Endothelial cell of umbilical vein (primary cell): ENCODE results near the gene GRM6. TPM values are rescaled to one million over a fixed set of nuclear protein-coding genes. Genes with fewer than 3 reads are reported as not detected.

Experiments
- BruUV-seq: library from RNA; stranded (reverse); fragments of 400-500 nt; replicated peaks from 2 replicates; lab custom pipeline; 2021; lab: Mats Ljungman, UMichigan
- CTCF ChIA-PET: fragments of 300-600, 350-600 bp; sonication (Branson Sonifier 250); formaldehyde crosslinking; loops from one replicate; lab custom pipeline; 2021; ENCODE audit warnings: antibody characterized with exemption, inconsistent platforms; lab: Charles Lee
- POLR2A ChIA-PET: fragments of 300-600, 350-600 bp; sonication (Branson Sonifier 250); formaldehyde crosslinking; loops from one replicate; lab custom pipeline; 2021; ENCODE audit warnings: antibody characterized with exemption, inconsistent platforms; lab: Charles Lee
- DNase-seq: peaks from one replicate; pipeline ENCODE4 v3.0.0-alpha.2; 2011; ENCODE audit warnings: low read depth, low spot score
- FAIRE-seq: peaks from 2 replicates; lab custom pipeline; 2011; peaks lifted over from hg19 to GRCh38; lab: Jason Lieb, UNC
- H2AFZ ChIP-seq: 2 replicates; pipeline ENCODE4 v1.6.0; 2012; ENCODE audit warnings: low read depth, low read length, control low read depth, inconsistent platforms
- H3K27ac ChIP-seq: 2 replicates; pipeline ENCODE4 v1.5.1; 2011; ENCODE audit warnings: low read depth, mild to moderate bottlenecking, control low read depth, low read length, moderate library complexity; ENCODE audit not compliant: insufficient read depth
- H3K27me3 ChIP-seq, 2 experiments: 2 replicates each; pipeline versions ENCODE4 v1.6.0 to v1.6.1; 2011; ENCODE audit warnings: low read length in 2 of 2, mixed read lengths in 1 of 2; ENCODE audit not compliant: control insufficient read depth in 2 of 2, insufficient read depth in 2 of 2
- H3K36me3 ChIP-seq, 2 experiments: 2 replicates in 1 of 2; 3 replicates in 1 of 2; pipeline ENCODE4 v1.5.1; 2011; ENCODE audit warnings: low read length in 2 of 2, mild to moderate bottlenecking in 1 of 2, moderate library complexity in 1 of 2; ENCODE audit not compliant: control insufficient read depth in 2 of 2, insufficient read depth in 2 of 2; ENCODE audit errors: extremely low read depth in 1 of 2
- H3K4me1 ChIP-seq: 3 replicates; pipeline ENCODE4 v1.5.1; 2011; ENCODE audit warnings: mild to moderate bottlenecking, low read length; ENCODE audit not compliant: control insufficient read depth, insufficient read depth; ENCODE audit errors: extremely low read depth
- H3K4me2 ChIP-seq: 2 replicates; pipeline ENCODE4 v1.6.1; 2011; ENCODE audit warnings: low read length, control low read depth, mixed read lengths; ENCODE audit not compliant: insufficient read depth
- H3K4me3 ChIP-seq, 3 experiments: fragments of 200-600 bp in 1 of 3; sonication (generic), shearing (Covaris generic) in 1 of 3; replicated peaks in 1 of 3; 2 replicates each; pipeline ENCODE4 v1.5.1; 2011 to 2016; ENCODE audit warnings: control low read depth in 3 of 3, low read length in 3 of 3, mild to moderate bottlenecking in 2 of 3, inconsistent platforms in 1 of 3, low read depth in 1 of 3, moderate library complexity in 1 of 3; ENCODE audit not compliant: insufficient read depth in 1 of 3
- H3K79me2 ChIP-seq: 2 replicates; pipeline ENCODE4 v1.6.0; 2012; ENCODE audit warnings: low read length, inconsistent platforms; ENCODE audit not compliant: control insufficient read depth, insufficient read depth
- H3K9ac ChIP-seq: replicated peaks from 2 replicates; pipeline ENCODE3; 2011; ENCODE audit warnings: low read length, control low read depth; ENCODE audit not compliant: insufficient read depth; ENCODE audit errors: extremely low read depth
- H3K9me1 ChIP-seq: replicated peaks from 3 replicates; pipeline ENCODE4 v1.6.0; 2011; ENCODE audit warnings: mild to moderate bottlenecking, low read length; ENCODE audit not compliant: control insufficient read depth, insufficient read depth; ENCODE audit errors: extremely low read depth
- H3K9me3 ChIP-seq: replicated peaks from 2 replicates; pipeline ENCODE4 v1.5.1; 2012; ENCODE audit warnings: low read length, inconsistent platforms; ENCODE audit not compliant: control insufficient read depth, insufficient read depth
- H4K20me1 ChIP-seq: replicated peaks from 2 replicates; pipeline ENCODE3; 2011; ENCODE audit warnings: mild to moderate bottlenecking, low read length; ENCODE audit not compliant: control insufficient read depth, insufficient read depth; ENCODE audit errors: extremely low read depth
- EZH2 ChIP-seq: IDR thresholded peaks from 2 replicates; pipeline ENCODE4 v1.6.1; 2012; ENCODE audit warnings: borderline replicate concordance, low read depth, mild to moderate bottlenecking, moderate library complexity, low read length, inconsistent platforms; ENCODE audit not compliant: severe bottlenecking
- FOS ChIP-seq: IDR thresholded peaks from 2 replicates; pipeline ENCODE4 v1.6.1; 2011; ENCODE audit warnings: mild to moderate bottlenecking, low read length, moderate library complexity, borderline replicate concordance; ENCODE audit not compliant: insufficient read depth
- GATA2 ChIP-seq: IDR thresholded peaks from 2 replicates; pipeline ENCODE4 v1.7.0; 2011; ENCODE audit warnings: low read depth, mild to moderate bottlenecking, moderate library complexity, mixed read lengths, low read length; ENCODE audit not compliant: insufficient read length, insufficient read depth
- JUN ChIP-seq: IDR thresholded peaks from 2 replicates; pipeline ENCODE4 v1.6.1; 2011; ENCODE audit warnings: borderline replicate concordance, low read depth; ENCODE audit not compliant: insufficient read length, insufficient read depth
- MYC ChIP-seq: IDR thresholded peaks from one replicate; pipeline ENCODE4 v1.6.1; 2011; ENCODE audit warnings: mild to moderate bottlenecking, low read depth, low read length
- POLR2AphosphoS5 ChIP-seq: IDR thresholded peaks from 2 replicates; pipeline ENCODE4 v1.6.1; 2012; ENCODE audit warnings: low read depth, mild to moderate bottlenecking, control low read depth, low read length, moderate library complexity; ENCODE audit not compliant: insufficient read depth
- dilution Hi-C: fragments of 300-500 bp; cut with MboI; formaldehyde crosslinking; loops from one replicate; pipeline ENCODE4 v1.15.0; 2019; ENCODE audit warnings: low sequenced_read_pairs; ENCODE audit not compliant: extremely low pct_ligation_motif_present
- intact Hi-C: fragments of 100-400 bp; cut with micrococcal nuclease; formaldehyde crosslinking; loops from one replicate; pipeline ENCODE4 v1.10.0; 2022
- polyA plus RNA-seq, 4 experiments: library from polyadenylated mRNA; depleted of rRNA in 3 of 4; stranded (reverse) in 3 of 4; unstranded in 1 of 4; fragments of >200 nt; gene quantifications; 2 replicates each; pipeline versions ENCODE4 v1.2.1 to v1.2.3, GENCODE V29; 2011 to 2012; ENCODE audit warnings: missing spikeins in 1 of 4
- total RNA-seq: library from RNA; stranded (reverse); gene quantifications from 2 replicates; pipeline ENCODE4 v1.2.3, GENCODE V29; 2021
- TF ChIP-seq, protein P1 (sequence below): IDR thresholded peaks from 2 replicates; pipeline ENCODE4 v1.6.1; 2011; ENCODE audit not compliant: insufficient read depth, insufficient read length
- TF ChIP-seq, protein P2 (sequence below), 2 donors: IDR thresholded peaks; 1 replicate in 1 of 2; 2 replicates in 1 of 2; pipeline ENCODE4 v1.5.1; 2011; ENCODE audit warnings: low read length in 2 of 2, mild to moderate bottlenecking in 2 of 2, moderate library complexity in 2 of 2, control low read depth in 1 of 2, inconsistent platforms in 1 of 2, low read depth in 1 of 2; ENCODE audit not compliant: insufficient read depth in 1 of 2; ENCODE audit errors: extremely low read depth in 1 of 2

GRM6 gene
- total and polyA plus RNA-seq, 2 donors (not counting 3 experiments of a cell fraction or from before 2014, with no cell fraction given): not detected

DNA sequence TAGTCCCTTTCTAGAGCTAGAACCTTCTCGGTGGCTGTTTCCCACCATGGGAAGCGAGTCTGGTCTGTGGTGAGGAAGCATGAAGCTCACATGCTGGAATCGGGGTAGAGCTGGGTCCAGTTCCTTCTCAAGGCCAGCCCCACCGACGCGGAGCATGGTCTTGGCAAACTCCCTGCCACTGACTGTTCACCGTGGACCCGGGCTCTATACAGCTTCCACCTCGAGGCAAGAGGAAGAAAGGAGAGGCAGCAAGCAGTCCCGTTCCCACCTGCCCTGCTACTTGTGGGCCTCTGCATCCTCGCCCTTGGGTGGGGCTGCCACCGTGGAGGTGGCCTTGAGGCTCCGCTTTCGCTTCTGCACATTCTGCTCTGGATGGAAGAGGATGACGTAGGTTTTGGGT, 13.7 kb downstream of the GRM6 start:
- FAIRE-seq: no peak
- Histone ChIP-seq H3K9me3 (peaks cover 4% of the 10 kb centered on the region), H3K27ac (no peak overlapping the region)

More for the DNA sequence above, 13.7 kb downstream of the GRM6 start:
- BruUV-seq: no TSS peak
- intact Hi-C loops (no loop called here), dilution Hi-C loops (no loop called here)
- H3K4me1 ChIP-seq: no peaks in the 10 kb centered on the region
- no peaks in the 10 kb centered on the region for H3K79me2 ChIP-seq
- H3K36me3 ChIP-seq: no peaks in the 10 kb centered on the region
- DNase-seq: no peak
- H2AFZ ChIP-seq: no peak overlapping the region
- ChIA-PET POLR2A (no interaction called here), CTCF (no interaction called here)
- no peak for TF ChIP-seq GATA2
- no peak for TF ChIP-seq FOS
- TF ChIP-seq MYC: no peak
- TF ChIP-seq, protein P1, sequence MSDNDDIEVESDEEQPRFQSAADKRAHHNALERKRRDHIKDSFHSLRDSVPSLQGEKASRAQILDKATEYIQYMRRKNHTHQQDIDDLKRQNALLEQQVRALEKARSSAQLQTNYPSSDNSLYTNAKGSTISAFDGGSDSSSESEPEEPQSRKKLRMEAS: no peak
- TF ChIP-seq POLR2AphosphoS5: no peak
- TF ChIP-seq, protein P2, sequence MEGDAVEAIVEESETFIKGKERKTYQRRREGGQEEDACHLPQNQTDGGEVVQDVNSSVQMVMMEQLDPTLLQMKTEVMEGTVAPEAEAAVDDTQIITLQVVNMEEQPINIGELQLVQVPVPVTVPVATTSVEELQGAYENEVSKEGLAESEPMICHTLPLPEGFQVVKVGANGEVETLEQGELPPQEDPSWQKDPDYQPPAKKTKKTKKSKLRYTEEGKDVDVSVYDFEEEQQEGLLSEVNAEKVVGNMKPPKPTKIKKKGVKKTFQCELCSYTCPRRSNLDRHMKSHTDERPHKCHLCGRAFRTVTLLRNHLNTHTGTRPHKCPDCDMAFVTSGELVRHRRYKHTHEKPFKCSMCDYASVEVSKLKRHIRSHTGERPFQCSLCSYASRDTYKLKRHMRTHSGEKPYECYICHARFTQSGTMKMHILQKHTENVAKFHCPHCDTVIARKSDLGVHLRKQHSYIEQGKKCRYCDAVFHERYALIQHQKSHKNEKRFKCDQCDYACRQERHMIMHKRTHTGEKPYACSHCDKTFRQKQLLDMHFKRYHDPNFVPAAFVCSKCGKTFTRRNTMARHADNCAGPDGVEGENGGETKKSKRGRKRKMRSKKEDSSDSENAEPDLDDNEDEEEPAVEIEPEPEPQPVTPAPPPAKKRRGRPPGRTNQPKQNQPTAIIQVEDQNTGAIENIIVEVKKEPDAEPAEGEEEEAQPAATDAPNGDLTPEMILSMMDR (IDR thresholded peaks at IDR 0.05; ENCODE audit: extremely low read depth in 1 of 2, insufficient read depth in 1 of 2, low read depth in 1 of 2, low read length in 2 of 2): no peak
- TF ChIP-seq EZH2: no peak
- no peak for TF ChIP-seq JUN
- no peaks in the 10 kb centered on the region for H3K27me3 ChIP-seq
- no peaks in the 10 kb centered on the region for H4K20me1 ChIP-seq
- no peak overlapping the region for H3K9ac ChIP-seq
- H3K4me2 ChIP-seq: no peak overlapping the region
- H3K9me1 ChIP-seq: no peaks in the 10 kb centered on the region
- no peak overlapping the region for H3K4me3 ChIP-seq
